H1 (cell line): ENCODE results near the gene OSBPL5.
"Not testable (repeated sequence)": the region's sequence is repeated elsewhere in the genome, so short reads cannot be mapped to it uniquely, and the experiment has no call there.

ENCODE experiments used
- CEBPB ChIP-seq: IDR thresholded peaks from 2 replicates; pipeline ENCODE4 v1.6.1; 2012; ENCODE audit warnings: low read depth, low read length
- CHD1 ChIP-seq: IDR thresholded peaks from 2 replicates; pipeline ENCODE4 v1.6.1; 2012; ENCODE audit warnings: low read depth, low read length, improper control_type of control experiment
- CTCF ChIP-seq, 3 experiments: IDR thresholded peaks; 1 replicate in 2 of 3; 2 replicates in 1 of 3; pipeline versions ENCODE4 v1.5.1 to v1.6.1; 2011; ENCODE audit warnings: low read length in 3 of 3, mild to moderate bottlenecking in 3 of 3, inconsistent platforms in 2 of 3, low read depth in 1 of 3, moderate library complexity in 1 of 3; ENCODE audit not compliant: insufficient read depth in 1 of 3; ENCODE audit errors: control extremely low read depth in 1 of 3
- EP300 ChIP-seq, 2 experiments: IDR thresholded peaks; 1 replicate in 1 of 2; 2 replicates in 1 of 2; pipeline ENCODE4 v1.6.1; 2011 to 2012; ENCODE audit warnings: low read depth in 2 of 2, low read length in 2 of 2, mild to moderate bottlenecking in 2 of 2, borderline replicate concordance in 1 of 2, inconsistent platforms in 1 of 2, moderate library complexity in 1 of 2
- FOSL1 ChIP-seq: IDR thresholded peaks from 2 replicates; pipeline ENCODE4 v1.6.1; 2011; ENCODE audit warnings: mild to moderate bottlenecking, low read depth, low read length, moderate library complexity; ENCODE audit not compliant: insufficient read depth
- GABPA ChIP-seq: IDR thresholded peaks from 2 replicates; pipeline ENCODE4 v1.6.1; 2011; ENCODE audit warnings: mild to moderate bottlenecking, low read length, moderate library complexity, borderline replicate concordance; ENCODE audit not compliant: insufficient read depth
- GTF2F1 ChIP-seq: IDR thresholded peaks from 2 replicates; pipeline ENCODE4 v1.6.1; 2012; ENCODE audit warnings: low read depth, low read length, improper control_type of control experiment, borderline replicate concordance
- POU5F1 ChIP-seq: IDR thresholded peaks from 2 replicates; pipeline ENCODE4 v1.6.1; 2011; ENCODE audit warnings: low read depth, mild to moderate bottlenecking, low read length, moderate library complexity
- RXRA ChIP-seq: IDR thresholded peaks from 2 replicates; pipeline ENCODE4 v1.6.1; 2011; ENCODE audit warnings: low read depth, mild to moderate bottlenecking, low read length, moderate library complexity; ENCODE audit not compliant: insufficient read depth
- SIN3A ChIP-seq, 2 experiments: IDR thresholded peaks in 1 of 2; conservative IDR thresholded peaks in 1 of 2; 2 replicates each; pipeline ENCODE4 v1.6.1; 2011 to 2012; ENCODE audit warnings: low read length in 2 of 2, improper control_type of control experiment in 1 of 2, low read depth in 1 of 2, mild to moderate bottlenecking in 1 of 2
- TAF1 ChIP-seq: IDR thresholded peaks from 2 replicates; pipeline ENCODE4 v1.6.1; 2011; ENCODE audit warnings: mild to moderate bottlenecking, low read depth, low read length
- TBP ChIP-seq: IDR thresholded peaks from 2 replicates; pipeline ENCODE4 v1.6.1; 2011; ENCODE audit warnings: low read depth, low read length, improper control_type of control experiment
- YY1 ChIP-seq: IDR thresholded peaks from 2 replicates; pipeline ENCODE4 v1.6.1; 2011; ENCODE audit warnings: low read depth, mild to moderate bottlenecking, low read length
- TF ChIP-seq, protein P1 (sequence below): IDR thresholded peaks from 2 replicates; pipeline ENCODE4 v1.6.1; 2012; ENCODE audit warnings: inconsistent platforms

GRCh38 chr11:3066308-3066707 lies 98.8 kb downstream of the OSBPL5 start:
- not testable (repeated sequence) for TF ChIP-seq CTCF (IDR thresholded peaks at IDR 0.05; ENCODE audit: control extremely low read depth in 1 of 3, insufficient read depth in 1 of 3, low read depth in 1 of 3, low read length in 3 of 3); POU5F1; EP300 (IDR thresholded peaks at IDR 0.05; ENCODE audit: borderline replicate concordance in 1 of 2, low read depth in 2 of 2, low read length in 2 of 2); GABPA; CHD1; TAF1; SIN3A (conservative IDR thresholded peaks at IDR 0.05 in 1 of 2, IDR thresholded peaks at IDR 0.05 in 1 of 2; ENCODE audit: low read depth in 1 of 2, low read length in 2 of 2); GTF2F1; TBP; YY1; CEBPB; FOSL1; RXRA
- TF ChIP-seq, protein P1, sequence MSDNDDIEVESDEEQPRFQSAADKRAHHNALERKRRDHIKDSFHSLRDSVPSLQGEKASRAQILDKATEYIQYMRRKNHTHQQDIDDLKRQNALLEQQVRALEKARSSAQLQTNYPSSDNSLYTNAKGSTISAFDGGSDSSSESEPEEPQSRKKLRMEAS = not testable (repeated sequence)
